ENCODE data around the gene SUGCT. TPM values are rescaled to one million over a fixed set of nuclear protein-coding genes. Genes with fewer than 3 reads are reported as not detected.

SUGCT gene
- total RNA-seq, 1 donor, result 6.7 TPM

GRCh38 chr7:40866601-40867000 is 731.8 kb downstream of the SUGCT start:
- DNase-seq (ENCODE audit: low read depth), result peak; percentile 78
- TF ChIP-seq, protein P1, sequence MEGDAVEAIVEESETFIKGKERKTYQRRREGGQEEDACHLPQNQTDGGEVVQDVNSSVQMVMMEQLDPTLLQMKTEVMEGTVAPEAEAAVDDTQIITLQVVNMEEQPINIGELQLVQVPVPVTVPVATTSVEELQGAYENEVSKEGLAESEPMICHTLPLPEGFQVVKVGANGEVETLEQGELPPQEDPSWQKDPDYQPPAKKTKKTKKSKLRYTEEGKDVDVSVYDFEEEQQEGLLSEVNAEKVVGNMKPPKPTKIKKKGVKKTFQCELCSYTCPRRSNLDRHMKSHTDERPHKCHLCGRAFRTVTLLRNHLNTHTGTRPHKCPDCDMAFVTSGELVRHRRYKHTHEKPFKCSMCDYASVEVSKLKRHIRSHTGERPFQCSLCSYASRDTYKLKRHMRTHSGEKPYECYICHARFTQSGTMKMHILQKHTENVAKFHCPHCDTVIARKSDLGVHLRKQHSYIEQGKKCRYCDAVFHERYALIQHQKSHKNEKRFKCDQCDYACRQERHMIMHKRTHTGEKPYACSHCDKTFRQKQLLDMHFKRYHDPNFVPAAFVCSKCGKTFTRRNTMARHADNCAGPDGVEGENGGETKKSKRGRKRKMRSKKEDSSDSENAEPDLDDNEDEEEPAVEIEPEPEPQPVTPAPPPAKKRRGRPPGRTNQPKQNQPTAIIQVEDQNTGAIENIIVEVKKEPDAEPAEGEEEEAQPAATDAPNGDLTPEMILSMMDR (IDR thresholded peaks at IDR 0.05; ENCODE audit: insufficient read depth, low read length), result peak; percentile 55
- no peak overlapping the region for H3K4me3 ChIP-seq (ENCODE audit: low read depth, low read length)

DNA sequence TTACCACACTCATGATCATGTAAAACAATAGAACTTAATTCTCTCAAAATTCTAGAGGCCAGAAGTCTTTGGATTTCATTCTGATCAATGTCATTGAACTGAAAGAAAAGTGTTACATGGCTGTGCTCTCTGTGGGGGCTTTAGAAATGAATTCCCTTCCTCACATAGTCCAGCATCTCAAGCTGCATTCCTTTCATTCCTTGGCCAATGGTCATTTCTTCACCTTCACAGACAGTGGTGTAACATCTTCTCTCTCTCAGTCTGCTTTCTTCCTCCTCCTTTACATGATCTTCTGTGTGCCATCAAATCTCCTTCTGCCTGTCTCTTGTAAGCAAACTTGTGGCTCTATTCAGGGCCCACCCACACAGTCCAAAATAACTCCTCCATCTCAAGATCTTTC is 735.3 kb downstream of the SUGCT start:
- no peak overlapping the region for H3K4me3 ChIP-seq (ENCODE audit: low read depth, low read length)
- TF ChIP-seq, protein P1 (IDR thresholded peaks at IDR 0.05; ENCODE audit: insufficient read depth, low read length), result no peak
- no peak for DNase-seq (ENCODE audit: low read depth)

- TF ChIP-seq, protein P1 (IDR thresholded peaks at IDR 0.05; ENCODE audit: insufficient read depth, low read length), result no peak
- DNase-seq (ENCODE audit: low read depth), result peak; percentile 9
- H3K4me3 ChIP-seq (ENCODE audit: low read depth, low read length), result no peak overlapping the region
Observed at GRCh38 chr7:40873248-40873647, 738.4 kb downstream of the SUGCT start.

DNA sequence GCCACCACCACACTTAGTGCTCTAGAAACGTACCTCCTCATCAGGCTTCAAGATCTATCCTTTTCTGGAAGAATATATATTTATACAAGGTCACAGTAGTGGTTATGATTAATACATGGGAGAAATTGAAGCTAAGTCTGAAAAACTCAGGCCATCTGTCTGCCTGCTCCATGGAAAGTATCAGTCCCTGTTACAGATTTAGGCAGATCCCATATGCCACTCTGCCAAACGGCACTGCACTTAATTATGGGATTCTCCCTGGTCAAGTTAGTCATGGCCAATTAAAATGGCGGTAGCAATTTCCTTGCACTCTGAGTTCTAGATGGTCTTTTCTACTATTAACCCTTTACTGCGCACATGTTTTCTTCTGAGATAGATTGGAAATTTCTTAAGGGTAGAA is 740.0 kb downstream of the SUGCT start:
- H3K4me3 ChIP-seq (ENCODE audit: low read depth, low read length), result no peak overlapping the region
- DNase-seq (ENCODE audit: low read depth), result no peak
- TF ChIP-seq, protein P1 (IDR thresholded peaks at IDR 0.05; ENCODE audit: insufficient read depth, low read length), result no peak

DNA sequence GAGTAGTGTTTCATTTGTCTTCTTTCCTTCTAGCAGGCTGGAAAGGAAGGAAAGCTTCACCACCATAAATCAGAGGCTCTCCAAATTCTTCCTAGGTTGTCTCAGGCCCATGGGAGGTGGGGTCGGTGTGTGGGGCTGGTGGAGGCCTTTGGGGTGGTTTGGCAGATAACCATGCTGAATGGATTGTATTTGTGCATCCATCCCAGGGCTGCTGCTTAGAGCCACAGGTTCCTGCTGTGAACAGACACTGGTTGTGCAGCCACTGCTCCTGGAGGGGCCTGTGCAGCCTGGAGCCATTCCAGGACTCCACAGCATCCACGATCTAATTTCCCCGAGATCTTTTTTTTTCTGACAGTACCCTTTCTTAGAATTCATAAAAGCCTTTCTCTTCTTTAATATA is 741.8 kb downstream of the SUGCT start:
- TF ChIP-seq, protein P1 (IDR thresholded peaks at IDR 0.05; ENCODE audit: insufficient read depth, low read length), result no peak
- no peak overlapping the region for H3K4me3 ChIP-seq (ENCODE audit: low read depth, low read length)
- DNase-seq (ENCODE audit: low read depth), result no peak

- no peak overlapping the region for H3K4me3 ChIP-seq (ENCODE audit: low read depth, low read length)
- peak; percentile 60 for DNase-seq (ENCODE audit: low read depth)
- TF ChIP-seq, protein P1 (IDR thresholded peaks at IDR 0.05; ENCODE audit: insufficient read depth, low read length), result no peak
Observed at GRCh38 chr7:40879941-40880543, 745.2 kb downstream of the SUGCT start.

- H3K4me3 ChIP-seq (ENCODE audit: low read depth, low read length), result no peak overlapping the region
- TF ChIP-seq, protein P1 (IDR thresholded peaks at IDR 0.05; ENCODE audit: insufficient read depth, low read length), result no peak
- DNase-seq (ENCODE audit: low read depth), result peak; percentile 61
Observed at GRCh38 chr7:40880581-40880980, 745.8 kb downstream of the SUGCT start.
